ENCODE data around the gene SLC25A53.

DNA sequence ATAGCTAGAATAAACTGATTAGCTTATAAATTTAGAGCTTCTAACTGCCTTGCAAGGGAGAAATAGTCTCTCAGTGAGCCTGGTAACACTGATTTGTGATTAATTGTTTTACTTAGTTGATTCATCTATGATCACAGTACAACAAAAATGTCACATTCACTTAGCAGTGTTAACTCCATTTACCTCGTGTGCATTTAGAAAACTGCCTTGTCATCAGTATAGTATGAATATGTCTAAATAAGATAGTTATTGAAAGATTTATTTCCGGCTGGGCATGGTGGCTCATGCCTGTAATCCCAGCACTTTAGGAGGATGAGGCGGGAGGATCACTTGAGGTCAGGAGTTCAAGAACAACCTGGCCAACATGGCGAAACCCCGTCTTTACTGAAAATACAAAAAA lies 48.7 kb upstream of the SLC25A53 start:
- TF ChIP-seq, protein P1, sequence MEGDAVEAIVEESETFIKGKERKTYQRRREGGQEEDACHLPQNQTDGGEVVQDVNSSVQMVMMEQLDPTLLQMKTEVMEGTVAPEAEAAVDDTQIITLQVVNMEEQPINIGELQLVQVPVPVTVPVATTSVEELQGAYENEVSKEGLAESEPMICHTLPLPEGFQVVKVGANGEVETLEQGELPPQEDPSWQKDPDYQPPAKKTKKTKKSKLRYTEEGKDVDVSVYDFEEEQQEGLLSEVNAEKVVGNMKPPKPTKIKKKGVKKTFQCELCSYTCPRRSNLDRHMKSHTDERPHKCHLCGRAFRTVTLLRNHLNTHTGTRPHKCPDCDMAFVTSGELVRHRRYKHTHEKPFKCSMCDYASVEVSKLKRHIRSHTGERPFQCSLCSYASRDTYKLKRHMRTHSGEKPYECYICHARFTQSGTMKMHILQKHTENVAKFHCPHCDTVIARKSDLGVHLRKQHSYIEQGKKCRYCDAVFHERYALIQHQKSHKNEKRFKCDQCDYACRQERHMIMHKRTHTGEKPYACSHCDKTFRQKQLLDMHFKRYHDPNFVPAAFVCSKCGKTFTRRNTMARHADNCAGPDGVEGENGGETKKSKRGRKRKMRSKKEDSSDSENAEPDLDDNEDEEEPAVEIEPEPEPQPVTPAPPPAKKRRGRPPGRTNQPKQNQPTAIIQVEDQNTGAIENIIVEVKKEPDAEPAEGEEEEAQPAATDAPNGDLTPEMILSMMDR (conservative IDR thresholded peaks at IDR 0.05; ENCODE audit: low read length): no peak
- TF ChIP-seq EZH2phosphoT487 (IDR thresholded peaks at IDR 0.05; ENCODE audit: borderline replicate concordance, low read depth, low read length): no peak
